G401.6 (cell line): ENCODE data around the gene GALK1.

Experiments used
- FAIRE-seq: peaks from 2 replicates; lab custom pipeline; 2012; peaks lifted over from hg19 to GRCh38; lab: Jason Lieb, UNC

Gene GALK1

GRCh38 chr17:75724016-75725003 is 40.7 kb downstream of the GALK1 start:
- no peak for FAIRE-seq

GRCh38 chr17:75723171-75723930 is 41.6 kb downstream of the GALK1 start:
- no peak for FAIRE-seq

GRCh38 chr17:75722542-75723095 is 42.4 kb downstream of the GALK1 start:
- FAIRE-seq: no peak

GRCh38 chr17:75722076-75722475 is 42.9 kb downstream of the GALK1 start:
- FAIRE-seq: no peak

- FAIRE-seq: no peak
Measured at GRCh38 chr17:75721463-75722011, 43.5 kb downstream of the GALK1 start.

- FAIRE-seq: no peak
Measured at GRCh38 chr17:75720656-75721462, 44.1 kb downstream of the GALK1 start, which contains the start of gene ITGB4. TSS of gene ITGB4 (plus strand) at chr17:75721459. CDS start at chr17:75724704, 3,245 bp downstream.

- FAIRE-seq: no peak
Measured at GRCh38 chr17:75719732-75720131, 45.3 kb downstream of the GALK1 start.

- FAIRE-seq: no peak
Measured at GRCh38 chr17:75712446-75712845, 52.5 kb downstream of the GALK1 start.
